ENCODE results near the gene SLC18A2.
"Not testable (repeated sequence)": the region's sequence is repeated elsewhere in the genome, so short reads cannot be mapped to it uniquely, and the experiment has no call there.

The SLC18A2 gene

GRCh38 chr10:117218654-117219053, 22.3 kb upstream of the SLC18A2 start:
- Histone ChIP-seq H3K27me3 (ENCODE audit: control insufficient read depth, insufficient read depth, low read length) (peaks cover 38% of the 10 kb centered on the region), H3K4me3 (ENCODE audit: low read depth, low read length) (no peak overlapping the region), H3K9ac (ENCODE audit: low read depth, low read length) (no peak overlapping the region), H3K9me3 (ENCODE audit: control insufficient read depth, insufficient read depth, low read length) (no peaks in the 10 kb centered on the region), H3K36me3 (ENCODE audit: control insufficient read depth, insufficient read depth, low read length) (no peaks in the 10 kb centered on the region), H3K27ac (ENCODE audit: low read depth, low read length) (no peak overlapping the region), H3K4me1 (ENCODE audit: control insufficient read depth, insufficient read depth, low read length) (no peaks in the 10 kb centered on the region)

GRCh38 chr10:117221156-117221711, 19.7 kb upstream of the SLC18A2 start:
- Histone ChIP-seq H3K4me3 (ENCODE audit: low read depth, low read length) (no peak overlapping the region), H3K27me3 (ENCODE audit: control insufficient read depth, insufficient read depth, low read length) (peaks cover 21% of the 10 kb centered on the region), H3K4me1 (ENCODE audit: control insufficient read depth, insufficient read depth, low read length) (no peaks in the 10 kb centered on the region), H3K9me3 (ENCODE audit: control insufficient read depth, insufficient read depth, low read length) (no peaks in the 10 kb centered on the region), H3K9ac (ENCODE audit: low read depth, low read length) (no peak overlapping the region), H3K36me3 (ENCODE audit: control insufficient read depth, insufficient read depth, low read length) (no peaks in the 10 kb centered on the region), H3K27ac (ENCODE audit: low read depth, low read length) (no peak overlapping the region)

- H3K4me1 ChIP-seq (ENCODE audit: control insufficient read depth, insufficient read depth, low read length), result no peaks in the 10 kb centered on the region
- H3K9ac ChIP-seq (ENCODE audit: low read depth, low read length), result no peak overlapping the region
- H3K9me3 ChIP-seq (ENCODE audit: control insufficient read depth, insufficient read depth, low read length), result no peaks in the 10 kb centered on the region
- H3K36me3 ChIP-seq (ENCODE audit: control insufficient read depth, insufficient read depth, low read length), result no peaks in the 10 kb centered on the region
- no peak overlapping the region for H3K27ac ChIP-seq (ENCODE audit: low read depth, low read length)
- peaks cover 9% of the 10 kb centered on the region for H3K27me3 ChIP-seq (ENCODE audit: control insufficient read depth, insufficient read depth, low read length)
- H3K4me3 ChIP-seq (ENCODE audit: low read depth, low read length), result no peak overlapping the region
Measured at GRCh38 chr10:117222552-117222951, 18.4 kb upstream of the SLC18A2 start.

GRCh38 chr10:117222976-117223692, 17.8 kb upstream of the SLC18A2 start:
- Histone ChIP-seq H3K27me3 (ENCODE audit: control insufficient read depth, insufficient read depth, low read length) (peaks cover 4% of the 10 kb centered on the region), H3K4me1 (ENCODE audit: control insufficient read depth, insufficient read depth, low read length) (no peaks in the 10 kb centered on the region), H3K9me3 (ENCODE audit: control insufficient read depth, insufficient read depth, low read length) (no peaks in the 10 kb centered on the region), H3K36me3 (ENCODE audit: control insufficient read depth, insufficient read depth, low read length) (no peaks in the 10 kb centered on the region), H3K4me3 (ENCODE audit: low read depth, low read length) (no peak overlapping the region), H3K9ac (ENCODE audit: low read depth, low read length) (no peak overlapping the region), H3K27ac (ENCODE audit: low read depth, low read length) (no peak overlapping the region)

GRCh38 chr10:117223693-117224430, 17.1 kb upstream of the SLC18A2 start:
- H3K4me1 ChIP-seq (ENCODE audit: control insufficient read depth, insufficient read depth, low read length), result no peaks in the 10 kb centered on the region
- H3K27me3 ChIP-seq (ENCODE audit: control insufficient read depth, insufficient read depth, low read length), result no peaks in the 10 kb centered on the region
- no peak overlapping the region for H3K9ac ChIP-seq (ENCODE audit: low read depth, low read length)
- H3K9me3 ChIP-seq (ENCODE audit: control insufficient read depth, insufficient read depth, low read length), result no peaks in the 10 kb centered on the region
- no peak overlapping the region for H3K4me3 ChIP-seq (ENCODE audit: low read depth, low read length)
- H3K27ac ChIP-seq (ENCODE audit: low read depth, low read length), result no peak overlapping the region
- H3K36me3 ChIP-seq (ENCODE audit: control insufficient read depth, insufficient read depth, low read length), result no peaks in the 10 kb centered on the region

- no peak overlapping the region for H3K9ac ChIP-seq (ENCODE audit: low read depth, low read length)
- H3K4me3 ChIP-seq (ENCODE audit: low read depth, low read length), result no peak overlapping the region
- no peaks in the 10 kb centered on the region for H3K27me3 ChIP-seq (ENCODE audit: control insufficient read depth, insufficient read depth, low read length)
- H3K27ac ChIP-seq (ENCODE audit: low read depth, low read length), result no peak overlapping the region
- H3K9me3 ChIP-seq (ENCODE audit: control insufficient read depth, insufficient read depth, low read length), result no peaks in the 10 kb centered on the region
- no peaks in the 10 kb centered on the region for H3K36me3 ChIP-seq (ENCODE audit: control insufficient read depth, insufficient read depth, low read length)
- H3K4me1 ChIP-seq (ENCODE audit: control insufficient read depth, insufficient read depth, low read length), result no peaks in the 10 kb centered on the region
Measured at GRCh38 chr10:117224881-117225280, 16.0 kb upstream of the SLC18A2 start.

- no peaks in the 10 kb centered on the region for H3K36me3 ChIP-seq (ENCODE audit: control insufficient read depth, insufficient read depth, low read length)
- H3K9me3 ChIP-seq (ENCODE audit: control insufficient read depth, insufficient read depth, low read length), result no peaks in the 10 kb centered on the region
- no peak overlapping the region for H3K4me3 ChIP-seq (ENCODE audit: low read depth, low read length)
- H3K27me3 ChIP-seq (ENCODE audit: control insufficient read depth, insufficient read depth, low read length), result no peaks in the 10 kb centered on the region
- no peaks in the 10 kb centered on the region for H3K4me1 ChIP-seq (ENCODE audit: control insufficient read depth, insufficient read depth, low read length)
- H3K27ac ChIP-seq (ENCODE audit: low read depth, low read length), result no peak overlapping the region
- H3K9ac ChIP-seq (ENCODE audit: low read depth, low read length), result no peak overlapping the region
Measured at GRCh38 chr10:117226813-117227451, 14.0 kb upstream of the SLC18A2 start.

GRCh38 chr10:117228210-117228609, 12.7 kb upstream of the SLC18A2 start:
- H3K4me3 ChIP-seq (ENCODE audit: low read depth, low read length), result no peak overlapping the region
- no peaks in the 10 kb centered on the region for H3K36me3 ChIP-seq (ENCODE audit: control insufficient read depth, insufficient read depth, low read length)
- no peak overlapping the region for H3K9ac ChIP-seq (ENCODE audit: low read depth, low read length)
- H3K4me1 ChIP-seq (ENCODE audit: control insufficient read depth, insufficient read depth, low read length), result no peaks in the 10 kb centered on the region
- no peaks in the 10 kb centered on the region for H3K27me3 ChIP-seq (ENCODE audit: control insufficient read depth, insufficient read depth, low read length)
- H3K9me3 ChIP-seq (ENCODE audit: control insufficient read depth, insufficient read depth, low read length), result no peaks in the 10 kb centered on the region
- H3K27ac ChIP-seq (ENCODE audit: low read depth, low read length), result no peak overlapping the region

- H3K27ac ChIP-seq (ENCODE audit: low read depth, low read length); H3K36me3 ChIP-seq (ENCODE audit: control insufficient read depth, insufficient read depth, low read length); H3K4me1 ChIP-seq (ENCODE audit: control insufficient read depth, insufficient read depth, low read length); H3K9me3 ChIP-seq (ENCODE audit: control insufficient read depth, insufficient read depth, low read length); H3K4me3 ChIP-seq (ENCODE audit: low read depth, low read length); H3K9ac ChIP-seq (ENCODE audit: low read depth, low read length); H3K27me3 ChIP-seq (ENCODE audit: control insufficient read depth, insufficient read depth, low read length): not testable (repeated sequence)
Measured at GRCh38 chr10:117230107-117230506, 10.8 kb upstream of the SLC18A2 start.

GRCh38 chr10:117237401-117237991, 3.4 kb upstream of the SLC18A2 start:
- H3K4me3 ChIP-seq (ENCODE audit: low read depth, low read length), result no peak overlapping the region
- no peak overlapping the region for H3K27ac ChIP-seq (ENCODE audit: low read depth, low read length)
- no peaks in the 10 kb centered on the region for H3K4me1 ChIP-seq (ENCODE audit: control insufficient read depth, insufficient read depth, low read length)
- H3K9ac ChIP-seq (ENCODE audit: low read depth, low read length), result no peak overlapping the region
- no peaks in the 10 kb centered on the region for H3K36me3 ChIP-seq (ENCODE audit: control insufficient read depth, insufficient read depth, low read length)
- no peaks in the 10 kb centered on the region for H3K9me3 ChIP-seq (ENCODE audit: control insufficient read depth, insufficient read depth, low read length)
- peaks cover 28% of the 10 kb centered on the region for H3K27me3 ChIP-seq (ENCODE audit: control insufficient read depth, insufficient read depth, low read length)

All from HUES48 (cell line).